GM18909 (cell line): Measurements from ENCODE around the gene CNR2.
"Not testable (repeated sequence)": the region's sequence is repeated elsewhere in the genome, so short reads cannot be mapped to it uniquely, and the experiment has no call there.

Experiments
- ATAC-seq: cut with Tn5 transposase; IDR thresholded peaks from one replicate; pipeline ENCODE4 v1.9.1; 2021; ENCODE audit warnings: mild to moderate bottlenecking; ENCODE audit not compliant: unreplicated experiment, poor library complexity

Gene CNR2

DNA sequence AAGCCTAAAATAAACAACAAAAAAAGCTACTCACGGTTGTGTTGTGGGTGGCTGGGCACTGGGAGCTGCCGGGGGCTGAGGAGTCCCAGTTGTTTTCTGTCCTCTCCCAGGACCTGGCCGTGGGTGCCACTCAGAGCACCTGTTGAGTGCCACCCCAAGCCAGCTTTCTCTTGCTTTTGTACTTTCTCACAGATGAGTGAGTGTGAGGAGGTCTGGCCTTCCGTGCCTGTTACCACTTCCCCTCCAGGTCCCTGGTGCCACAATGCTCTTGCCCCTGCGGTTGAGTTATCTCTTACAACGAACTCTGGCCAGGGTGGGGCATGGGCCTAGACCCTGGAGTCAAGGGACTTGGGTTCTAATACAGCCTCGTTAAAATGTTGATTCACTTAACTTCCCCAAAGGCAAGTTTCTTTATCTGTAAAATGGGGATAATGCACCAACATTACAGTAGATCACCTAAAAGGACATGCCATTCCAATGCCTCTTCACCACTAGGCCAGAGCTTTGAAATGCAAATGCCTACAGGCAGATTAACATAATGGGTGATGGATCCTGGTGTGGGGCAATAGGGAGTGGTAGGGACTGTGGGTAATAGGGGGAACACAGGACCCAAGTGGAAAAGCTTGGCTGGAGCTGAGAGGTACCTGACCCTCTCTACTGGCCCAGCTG lies at the start of gene CNR2:
Gene CNR2, minus strand, starts transcription at position 151 of the 669 bp plus-strand sequence. CDS start 37,745 bp downstream, outside the sequence.
- no peak for ATAC-seq

DNA sequence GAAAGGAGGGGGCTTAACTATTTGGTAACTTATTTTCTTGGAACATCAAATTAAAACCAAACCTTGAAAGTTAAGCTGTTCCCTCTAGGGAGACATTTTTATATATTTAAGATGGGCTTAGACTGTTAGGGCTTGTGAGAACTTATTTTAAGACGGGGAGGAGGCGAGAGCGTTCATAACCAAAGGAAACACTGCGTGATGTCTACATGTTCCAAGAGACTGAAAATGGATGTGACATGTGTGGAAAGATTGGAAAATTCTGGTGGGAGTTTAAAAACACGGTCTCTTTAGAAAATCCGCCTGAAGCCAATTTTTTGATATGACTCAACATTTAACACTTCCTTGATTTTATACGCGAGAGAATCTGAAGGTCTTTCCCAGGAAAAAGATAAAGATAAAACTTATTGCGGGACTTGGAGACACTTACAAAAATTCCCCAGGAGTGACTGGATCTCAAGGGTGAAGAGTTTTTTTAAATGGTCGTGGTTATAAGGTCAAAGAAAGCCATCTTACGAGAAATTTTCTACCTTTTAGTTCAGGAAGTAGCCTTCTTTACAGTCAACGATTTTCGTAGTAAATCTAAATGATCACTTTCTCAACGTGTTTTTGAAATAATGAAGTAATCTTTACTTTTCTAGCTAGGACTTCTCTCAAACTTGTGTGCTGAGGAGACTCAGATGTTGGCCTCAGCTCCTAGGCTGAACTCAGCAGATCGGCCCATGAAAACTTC lies 47.3 kb upstream of the CNR2 start:
- no peak for ATAC-seq

DNA sequence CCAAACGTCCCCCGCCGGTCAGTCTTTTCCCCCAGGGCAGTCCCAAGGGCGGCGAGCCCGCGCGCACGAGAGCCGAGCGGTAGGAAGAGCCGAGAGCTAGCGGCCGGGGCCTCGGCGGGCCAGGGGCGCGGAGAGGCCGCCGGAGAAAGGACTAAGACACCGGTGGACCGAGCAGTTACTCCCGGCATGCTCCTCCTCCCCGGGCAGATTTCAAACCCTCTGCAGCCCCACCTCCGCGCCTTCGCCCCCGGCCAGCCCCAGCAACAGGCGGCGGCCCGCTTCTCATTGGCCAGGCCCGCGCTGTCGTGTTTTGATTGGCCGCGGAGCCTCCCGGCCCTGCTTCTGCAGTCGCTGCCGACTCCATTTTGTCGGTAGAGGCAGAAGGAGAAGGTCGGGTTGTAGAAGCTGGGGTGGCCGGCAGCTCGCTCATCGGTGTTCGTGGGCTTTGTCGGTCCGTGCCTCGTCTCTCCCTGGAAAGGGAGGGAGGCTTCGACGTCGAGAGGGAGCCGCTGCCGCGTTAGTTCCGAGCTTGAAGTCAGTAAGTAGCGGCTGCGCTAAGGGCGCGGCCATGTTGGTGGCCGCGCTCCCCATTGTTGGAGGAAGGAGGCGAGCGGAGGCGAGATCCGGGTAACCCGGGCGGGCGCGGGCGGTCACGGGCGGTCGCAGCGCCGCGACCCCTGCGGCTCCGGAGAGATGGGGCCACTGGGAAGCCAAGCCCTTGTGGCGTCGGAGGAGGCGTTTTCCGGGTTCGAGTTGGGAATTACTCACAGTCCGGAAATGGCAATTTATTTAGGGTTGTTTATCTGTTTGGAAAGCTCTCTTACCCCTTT lies 46.5 kb upstream of the CNR2 start, which contains the start of gene PNRC2:
Gene PNRC2, plus strand, starts transcription at position 368 of the 830 bp plus-strand sequence. CDS start 1,630 bp downstream, outside the sequence.
- ATAC-seq: peak; percentile 78

DNA sequence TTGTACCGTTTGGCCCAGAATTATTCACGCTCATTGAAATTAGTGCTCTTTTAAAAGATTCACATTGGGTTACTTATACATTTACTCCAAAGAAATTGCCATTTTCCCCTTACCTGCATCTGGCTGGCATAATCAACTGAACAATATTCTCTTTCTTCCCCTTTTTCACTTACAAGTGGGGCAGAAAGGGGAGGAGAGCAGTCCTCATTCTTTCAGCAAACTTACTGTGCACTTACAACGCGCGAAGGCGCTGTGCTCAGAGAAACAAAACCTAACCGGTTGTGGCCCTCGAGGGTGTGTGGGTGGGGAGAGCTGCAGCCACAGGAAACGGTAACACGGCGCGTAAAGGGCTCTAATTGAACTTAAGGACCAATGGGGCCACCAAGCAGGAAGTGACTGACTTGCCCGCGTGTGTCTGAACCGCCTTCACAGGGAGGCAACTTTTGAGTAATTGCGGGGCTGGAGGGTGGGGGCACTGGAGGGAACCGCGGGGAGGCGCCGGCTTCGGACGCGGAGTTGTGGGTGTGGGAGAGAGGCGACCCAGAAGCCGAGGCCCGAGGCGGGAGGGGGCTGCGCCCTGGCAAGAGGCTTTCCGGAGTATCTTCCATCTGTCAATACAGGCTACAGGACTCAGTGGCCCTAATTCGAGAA lies 45.8 kb upstream of the CNR2 start:
- peak; percentile 74 for ATAC-seq

DNA sequence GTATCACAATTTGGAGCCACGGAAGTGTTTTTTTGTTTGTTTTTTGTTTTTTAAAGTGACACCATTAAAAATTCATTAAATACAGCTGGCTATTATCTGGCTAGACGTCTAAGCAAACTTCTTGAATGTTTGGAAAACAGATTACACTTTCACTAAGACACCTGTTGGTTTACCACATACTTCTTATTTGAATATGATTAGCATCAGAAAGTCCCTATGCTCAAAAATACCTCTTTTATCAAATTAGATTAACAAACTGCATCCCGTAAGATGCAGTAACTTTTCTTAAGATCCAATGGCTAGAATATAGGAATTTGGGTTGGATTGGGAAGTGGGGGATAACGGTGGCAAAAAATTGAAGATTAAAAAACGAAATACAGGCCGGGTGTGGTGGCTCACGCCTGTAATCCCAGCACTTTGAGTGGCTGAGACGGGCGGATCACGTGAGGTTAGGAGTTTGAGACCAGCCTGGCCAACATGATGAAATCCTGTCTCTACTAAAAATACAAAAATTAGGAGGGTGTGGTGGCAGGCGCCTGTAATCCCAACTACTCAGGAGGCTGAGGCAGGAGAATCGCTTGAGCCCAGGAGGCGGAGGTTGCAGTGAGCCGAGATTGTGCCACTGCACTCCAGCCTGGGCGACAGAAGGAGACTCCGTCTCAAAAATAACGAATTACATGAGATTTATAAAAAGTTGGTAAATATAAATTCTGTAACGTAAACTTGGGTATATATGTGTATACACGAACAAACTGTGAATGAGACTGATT lies 45.1 kb upstream of the CNR2 start:
- not testable (repeated sequence) for ATAC-seq

DNA sequence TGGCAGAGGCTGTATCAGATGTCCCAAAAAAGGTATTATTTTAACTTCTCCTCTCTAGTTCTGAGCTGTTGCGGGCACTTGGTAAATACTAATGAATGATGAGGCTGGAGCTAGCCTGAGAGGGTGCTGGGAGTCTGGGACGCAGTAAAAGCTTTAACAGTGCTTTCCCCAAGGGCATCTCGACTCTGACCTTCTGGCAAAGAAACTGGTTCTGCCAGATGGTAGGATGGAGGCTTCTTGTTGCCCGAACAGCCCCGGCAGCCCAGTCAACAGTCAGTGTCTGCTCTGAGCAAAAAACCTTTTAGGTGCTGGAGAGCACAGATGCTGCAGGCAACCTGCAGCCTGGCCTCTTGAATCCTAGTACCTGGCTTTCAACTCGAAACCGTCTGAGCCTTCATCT lies 43.9 kb upstream of the CNR2 start:
- no peak for ATAC-seq

DNA sequence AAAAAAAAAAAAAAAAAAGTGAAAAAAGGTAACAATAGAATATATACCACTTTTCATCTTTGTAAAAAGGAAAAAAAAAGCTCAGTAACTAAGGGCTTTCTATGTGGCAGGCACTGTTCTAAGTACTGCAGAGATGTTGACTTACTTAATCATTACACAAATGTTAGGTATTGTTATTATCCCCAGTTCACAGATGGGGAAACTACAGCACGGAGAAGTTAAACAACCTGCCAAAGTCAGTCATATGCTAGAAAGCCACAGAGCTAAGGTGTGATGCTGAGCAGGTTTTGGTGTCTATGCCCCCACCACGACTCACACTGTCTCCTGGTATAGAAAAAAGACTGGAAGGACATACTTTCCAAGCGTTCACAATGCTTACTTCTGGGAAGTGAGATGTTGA lies 39.9 kb upstream of the CNR2 start:
- ATAC-seq: no peak

DNA sequence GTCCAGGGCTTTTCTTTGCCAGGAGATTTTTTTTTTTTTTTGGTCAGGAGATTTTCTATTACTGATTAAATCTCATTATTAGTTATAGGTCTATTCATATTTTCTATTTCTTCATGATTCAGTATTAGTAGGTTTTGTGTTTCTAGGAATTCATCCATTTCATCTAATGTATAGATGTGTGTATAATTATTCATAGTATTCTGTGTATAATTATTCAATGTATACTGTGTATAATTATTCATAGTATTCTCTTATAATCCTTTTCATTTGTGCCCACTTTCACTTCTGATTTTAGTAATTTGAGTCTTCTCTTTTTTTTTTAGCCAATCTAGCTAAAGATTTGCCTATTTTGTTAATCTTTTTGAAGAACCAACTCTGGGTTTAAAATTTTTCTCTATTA lies 34.2 kb upstream of the CNR2 start:
- no peak for ATAC-seq

DNA sequence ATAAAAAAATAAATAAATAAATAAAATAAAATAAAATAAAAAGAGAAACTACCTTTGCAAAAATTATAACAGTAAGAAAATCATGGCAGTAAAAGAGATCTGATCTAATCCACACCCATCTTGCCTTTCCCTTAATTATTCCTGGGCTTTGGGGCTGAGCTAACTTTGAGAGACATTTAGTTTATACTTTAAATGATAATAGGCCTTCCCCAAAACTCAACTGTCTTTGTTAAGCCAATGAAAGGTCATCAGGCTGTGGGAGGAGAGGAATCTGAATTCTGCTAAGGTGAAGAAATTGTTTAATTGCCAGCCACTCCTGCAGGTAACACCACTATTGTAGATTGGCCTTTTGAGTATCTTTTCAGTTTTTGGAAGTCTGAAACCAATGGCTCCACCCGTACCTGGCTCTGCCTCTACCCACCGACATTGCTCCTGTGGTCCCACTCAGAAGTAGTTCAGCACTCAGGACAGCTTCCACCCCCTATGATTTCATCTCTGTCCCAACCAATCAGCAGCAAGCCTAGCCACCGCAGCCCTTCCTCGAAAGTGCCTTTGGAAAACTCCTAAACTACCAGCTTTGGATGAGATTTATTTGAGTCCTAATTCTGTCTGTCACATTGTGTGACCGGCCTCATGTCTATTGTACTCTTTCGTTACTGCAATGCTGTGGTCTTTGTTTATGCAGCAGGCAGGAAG lies 23.5 kb upstream of the CNR2 start:
- ATAC-seq: no peak

DNA sequence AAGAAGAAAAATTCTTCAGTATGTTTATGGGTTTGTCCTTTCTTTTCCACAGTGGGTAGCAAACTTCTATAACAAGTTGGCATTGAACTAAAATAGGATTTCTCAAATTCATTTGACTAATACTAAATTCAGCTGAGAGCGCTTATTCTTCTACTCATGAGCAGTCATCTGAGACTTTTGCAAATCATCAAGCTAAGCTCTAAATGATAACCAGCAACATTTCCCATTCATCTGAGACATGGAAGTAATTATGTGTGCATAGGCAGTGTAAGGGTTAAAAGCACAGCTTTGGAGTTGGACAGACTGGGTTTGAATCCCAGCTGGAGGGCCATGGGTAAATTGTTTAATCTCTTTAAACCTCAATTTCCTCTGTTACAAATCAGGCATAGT lies 18.3 kb upstream of the CNR2 start:
- no peak for ATAC-seq

DNA sequence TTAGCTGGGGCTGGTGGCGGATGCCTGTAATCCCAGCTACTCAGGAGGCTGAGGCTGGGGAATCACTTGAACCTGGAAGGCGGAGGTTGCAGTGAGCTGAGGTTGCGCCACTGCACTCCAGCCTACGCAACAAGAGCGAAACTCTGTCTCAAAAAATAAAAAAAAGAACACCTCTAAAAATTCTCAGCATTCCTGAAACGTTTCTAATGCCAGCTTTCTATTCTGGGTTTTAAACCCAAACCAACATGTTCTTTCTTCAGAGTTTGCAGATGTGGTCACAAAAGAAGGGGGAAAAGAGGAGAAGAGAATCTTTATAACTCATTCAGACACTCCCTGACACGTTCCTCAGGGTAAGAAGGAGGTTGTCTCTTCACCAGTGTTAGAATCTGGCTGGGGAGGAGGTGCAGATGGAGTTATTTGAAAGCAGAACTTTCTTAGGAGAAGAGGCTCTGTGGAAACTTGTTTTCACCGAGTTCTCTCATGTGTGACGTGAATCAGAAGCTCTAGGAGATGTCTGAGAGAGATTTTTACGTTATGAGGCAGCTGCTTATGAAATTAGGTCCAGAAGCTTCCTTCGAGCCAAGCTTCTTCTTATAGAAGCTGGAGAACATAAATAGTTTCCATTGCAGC lies 17.8 kb upstream of the CNR2 start:
- no peak for ATAC-seq

DNA sequence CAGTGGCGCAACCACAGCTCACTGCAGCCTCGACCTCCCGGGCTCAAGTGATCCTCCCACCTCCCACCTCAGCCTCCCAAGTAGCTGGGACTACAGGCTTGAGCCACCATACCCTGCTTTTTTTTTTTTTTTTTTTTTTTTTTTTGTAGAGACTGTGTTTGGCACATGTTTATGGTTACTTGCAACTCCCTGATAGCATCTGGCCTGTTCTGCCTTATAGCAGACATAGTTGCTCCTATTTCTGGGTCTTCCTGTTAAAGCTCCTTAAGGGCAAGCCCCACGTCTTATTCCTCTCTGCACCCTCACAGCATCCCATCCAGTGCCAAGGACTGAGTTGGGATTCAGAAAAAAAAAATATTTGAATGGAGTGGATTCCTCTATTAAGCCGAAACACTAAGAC lies 17.1 kb upstream of the CNR2 start:
- ATAC-seq: no peak

DNA sequence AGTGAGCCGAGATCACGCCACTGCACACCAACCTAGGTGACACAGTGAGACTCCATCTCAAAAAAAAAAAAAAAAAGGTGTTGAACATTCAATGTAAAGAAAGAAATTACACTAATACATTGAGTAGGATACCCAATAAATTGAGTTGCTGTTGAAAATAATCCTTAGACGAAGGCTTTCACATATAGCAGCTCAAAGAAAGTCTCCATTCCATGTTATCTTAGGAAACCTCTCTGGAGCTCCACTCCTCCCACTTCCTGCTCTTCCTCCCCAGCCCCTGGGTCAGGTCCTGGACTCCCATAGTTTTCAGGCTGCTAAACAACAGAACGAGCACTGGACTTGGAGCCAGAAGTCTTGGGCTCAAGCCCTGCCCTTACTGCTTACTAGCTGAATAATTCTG lies 15.6 kb upstream of the CNR2 start:
- no peak for ATAC-seq

DNA sequence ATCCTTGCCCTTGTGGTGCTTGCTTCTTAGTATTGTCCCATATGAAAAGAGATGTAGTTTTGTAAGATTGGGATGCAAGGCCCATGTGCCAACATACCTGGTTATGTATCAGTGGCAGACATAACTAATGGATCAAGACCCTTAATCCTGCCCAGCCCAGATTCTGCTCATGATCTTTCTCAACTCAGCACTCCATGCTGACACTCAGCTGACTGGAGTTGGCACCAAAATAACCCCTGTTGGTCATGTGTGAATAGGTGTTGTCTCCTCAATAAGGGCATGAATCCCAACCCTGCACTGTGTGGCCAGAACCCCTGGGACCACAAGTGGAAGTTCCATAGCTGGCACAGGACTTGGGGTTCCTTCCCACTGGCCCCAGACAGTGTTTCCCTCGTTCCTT lies 13.9 kb upstream of the CNR2 start:
- ATAC-seq: no peak

DNA sequence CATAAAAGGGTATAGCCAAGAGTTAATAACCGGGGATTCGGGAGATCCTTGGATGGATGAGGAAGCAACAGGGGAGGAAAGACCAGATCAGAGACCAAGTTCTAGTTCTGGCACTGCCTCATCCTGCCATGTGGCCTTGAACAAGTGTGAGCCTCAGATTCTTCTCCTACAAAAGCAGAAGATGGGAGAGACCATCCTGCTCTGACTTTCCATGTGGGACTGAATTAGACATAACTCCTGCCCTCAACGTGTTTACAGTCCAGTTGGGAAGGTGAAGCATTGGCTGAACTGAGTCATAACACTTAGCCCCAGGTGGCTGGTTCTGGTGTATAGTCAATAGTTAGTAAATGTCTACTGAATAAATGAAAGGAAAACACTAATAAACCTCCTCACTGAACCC lies 12.1 kb upstream of the CNR2 start:
- no peak for ATAC-seq

DNA sequence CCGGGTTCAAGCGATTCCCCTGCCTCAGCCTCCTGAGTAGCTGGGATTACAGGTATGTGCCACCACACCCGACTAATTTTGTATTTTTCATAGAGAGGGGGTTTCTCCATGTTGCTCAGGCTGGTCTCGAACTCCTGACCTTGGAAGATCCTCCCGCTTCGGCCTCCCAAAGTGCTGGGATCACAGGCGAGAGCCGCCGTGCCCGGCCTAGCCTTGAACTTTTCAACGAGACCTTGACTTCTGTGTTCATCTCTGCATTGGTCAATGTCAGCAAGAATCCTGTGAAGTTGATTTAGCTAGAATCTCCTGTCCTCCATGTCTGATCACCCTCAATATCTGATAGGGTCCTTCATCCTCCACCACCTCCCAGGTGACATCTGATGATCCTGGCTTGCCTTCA lies 11.4 kb upstream of the CNR2 start:
- ATAC-seq: no peak

DNA sequence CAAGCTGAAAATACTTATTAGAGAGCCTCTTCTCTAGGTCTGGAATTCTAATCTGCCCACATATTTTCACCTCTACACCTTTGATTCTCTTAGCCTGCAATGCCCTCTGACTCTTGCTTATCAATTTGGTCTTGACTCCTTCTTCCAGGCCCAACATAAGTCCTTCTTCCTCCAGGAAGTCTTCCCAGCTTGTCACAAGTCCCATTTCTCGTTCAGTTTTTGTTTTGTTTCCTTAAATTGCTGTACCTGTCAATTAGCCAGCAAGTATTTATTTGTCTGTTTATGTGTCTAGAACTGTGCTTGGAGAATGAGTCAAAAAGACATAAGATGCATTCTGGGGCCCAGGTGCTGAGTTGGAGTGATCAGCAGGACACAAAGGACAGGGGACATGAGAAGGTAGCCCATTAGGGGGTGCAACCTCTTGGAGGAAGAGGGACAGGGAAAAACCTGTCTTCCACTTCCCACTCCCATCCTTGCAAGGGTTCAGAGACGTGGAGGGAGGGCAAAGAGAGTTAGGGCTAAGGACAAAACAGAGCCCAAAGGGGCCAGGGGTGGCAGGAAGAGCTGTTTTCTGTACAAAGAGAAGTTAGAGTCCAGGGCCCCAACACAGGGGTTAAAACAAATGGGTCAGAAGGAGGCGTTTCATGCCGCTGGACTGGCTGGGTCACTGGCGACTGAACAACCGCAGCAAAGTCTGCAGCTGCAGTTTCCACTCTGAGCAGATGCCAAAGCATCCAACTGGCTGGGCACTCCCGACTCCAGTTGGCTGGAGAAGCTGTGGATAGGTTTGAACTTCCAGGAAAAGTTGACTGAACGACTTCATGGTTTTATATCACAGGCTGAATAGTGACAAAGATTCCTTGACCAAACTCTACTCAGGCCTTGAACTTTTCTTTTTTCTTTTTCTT lies 10.7 kb upstream of the CNR2 start:
- no peak for ATAC-seq
